DMS 273 treated with DMSO at 0.1 percent for 48 hours (cell line): ENCODE results near the gene CDC45.
A peak's percentile ranks its signal among the peaks of the same experiment; 100 is the strongest.

ENCODE experiments used
- DNase-seq: peaks from one replicate; lab custom pipeline; 2025; lab: John Stamatoyannopoulos, UW

Gene CDC45

DNA sequence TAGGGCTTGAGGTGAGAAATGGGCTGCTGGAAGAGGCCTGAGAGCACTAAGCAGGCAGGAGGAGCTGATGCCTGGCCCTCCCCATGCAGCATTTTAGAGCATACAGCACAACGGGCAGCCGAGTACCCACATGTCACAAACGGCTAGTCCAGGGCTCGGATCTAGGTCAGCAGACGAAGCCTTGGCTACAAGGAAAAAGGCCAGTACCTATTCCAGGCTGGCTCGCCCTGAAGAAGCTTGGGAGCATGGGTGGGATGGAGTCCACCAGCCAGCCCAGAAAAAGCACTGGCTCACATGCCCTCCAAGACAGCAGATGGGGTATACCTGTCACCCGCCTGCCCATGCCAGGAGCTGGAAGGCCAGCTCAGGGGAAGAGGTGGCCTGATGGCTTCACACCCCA lies 10.3 kb upstream of the CDC45 start:
- no peak for DNase-seq

DNA sequence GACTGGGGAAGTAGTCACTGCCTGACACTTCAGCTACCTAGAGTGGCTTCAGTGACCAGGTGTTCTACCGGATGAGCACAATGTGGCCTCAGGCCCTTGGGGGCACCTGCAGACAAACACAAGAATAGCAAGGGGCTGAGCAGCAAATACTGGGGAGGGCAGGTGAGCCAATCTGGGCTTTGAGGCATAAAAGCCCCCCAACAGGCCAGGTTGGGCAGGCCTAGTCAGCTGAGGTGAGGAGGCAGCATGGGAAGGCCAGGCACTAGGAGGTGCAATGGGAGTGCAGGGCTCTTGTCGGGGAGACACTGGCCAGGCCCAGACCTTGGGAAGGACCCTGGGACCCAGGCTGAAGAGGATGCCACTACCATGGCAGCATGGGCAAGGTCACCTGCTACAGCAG lies 9.7 kb upstream of the CDC45 start:
- no peak for DNase-seq

DNA sequence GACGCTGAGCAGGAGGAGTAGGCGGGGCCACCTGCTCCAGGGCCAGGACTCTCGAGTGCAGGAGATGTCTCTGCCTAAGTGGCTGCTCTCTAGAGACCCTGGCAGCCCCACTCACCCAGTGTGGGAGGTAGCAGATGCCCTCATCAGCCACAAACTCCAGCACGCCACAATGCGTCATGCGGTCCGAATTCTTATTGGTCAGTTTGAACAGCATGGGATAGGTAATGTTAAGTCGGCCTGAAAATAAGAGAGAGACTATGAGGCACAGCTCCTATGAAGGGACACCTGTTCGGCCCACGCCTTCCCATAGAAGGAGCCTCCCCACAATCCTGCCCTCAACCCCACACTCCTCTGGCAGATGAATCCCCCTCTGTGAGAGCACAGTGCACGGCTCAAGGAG lies 8.1 kb upstream of the CDC45 start:
- no peak for DNase-seq

DNA sequence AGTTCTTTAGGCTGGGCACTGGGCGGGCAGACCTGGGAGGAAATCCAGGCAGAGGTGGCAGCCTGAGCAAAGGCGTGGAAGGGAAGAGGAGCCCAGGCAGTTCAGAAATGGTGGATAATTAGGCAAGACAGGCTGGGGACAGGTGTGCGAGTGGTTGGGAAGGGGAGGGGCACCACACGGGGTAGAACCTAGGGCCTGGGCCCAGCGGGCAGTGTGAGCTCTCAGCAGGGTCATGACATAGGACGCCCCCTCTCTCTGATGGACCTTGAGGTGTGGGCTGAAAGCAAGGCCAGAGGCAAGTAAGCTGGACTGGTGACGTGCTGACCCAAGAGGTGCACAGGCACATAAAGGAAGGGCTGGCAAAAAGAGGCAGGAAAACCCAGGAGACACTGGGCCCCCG lies 7.5 kb upstream of the CDC45 start:
- no peak for DNase-seq

DNA sequence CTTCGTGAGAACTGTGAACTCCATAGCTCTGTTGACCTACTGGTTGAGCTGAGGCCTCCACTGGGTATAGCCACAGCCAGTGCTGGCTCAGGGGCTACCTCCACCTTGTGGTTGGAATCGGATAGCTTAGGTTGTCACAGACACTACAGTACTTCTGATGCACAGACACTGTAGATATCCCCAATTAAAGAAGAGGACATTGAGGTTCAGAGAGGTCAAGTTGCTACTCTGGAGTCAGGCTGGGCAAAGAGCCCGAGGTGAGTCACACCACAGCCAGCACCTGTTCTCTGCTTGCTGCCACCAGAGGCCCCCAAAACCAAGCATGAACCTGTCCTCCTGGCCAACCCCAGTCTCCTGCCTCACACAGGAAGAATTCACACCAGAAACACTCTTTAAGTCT lies 6.1 kb upstream of the CDC45 start:
- DNase-seq, result no peak

DNA sequence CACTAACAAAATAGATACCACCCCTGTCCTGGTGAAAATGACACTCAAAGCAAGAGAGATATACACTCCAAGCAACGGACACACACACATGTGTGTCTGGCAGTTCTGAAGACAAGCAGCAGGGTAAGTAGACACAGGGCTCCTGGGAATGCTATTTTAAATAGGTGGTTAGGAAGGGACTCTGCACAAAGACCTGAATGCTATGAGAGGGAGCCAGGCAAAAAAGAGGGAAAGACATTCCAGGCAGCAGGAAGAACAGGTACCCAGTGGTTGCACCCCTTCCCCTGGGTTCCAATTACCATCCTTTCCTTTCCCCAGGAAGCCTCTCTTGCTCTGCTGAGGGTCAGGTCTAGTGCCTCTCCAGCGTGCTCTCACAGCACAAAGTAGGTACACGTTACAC lies 3.7 kb upstream of the CDC45 start:
- no peak for DNase-seq

DNA sequence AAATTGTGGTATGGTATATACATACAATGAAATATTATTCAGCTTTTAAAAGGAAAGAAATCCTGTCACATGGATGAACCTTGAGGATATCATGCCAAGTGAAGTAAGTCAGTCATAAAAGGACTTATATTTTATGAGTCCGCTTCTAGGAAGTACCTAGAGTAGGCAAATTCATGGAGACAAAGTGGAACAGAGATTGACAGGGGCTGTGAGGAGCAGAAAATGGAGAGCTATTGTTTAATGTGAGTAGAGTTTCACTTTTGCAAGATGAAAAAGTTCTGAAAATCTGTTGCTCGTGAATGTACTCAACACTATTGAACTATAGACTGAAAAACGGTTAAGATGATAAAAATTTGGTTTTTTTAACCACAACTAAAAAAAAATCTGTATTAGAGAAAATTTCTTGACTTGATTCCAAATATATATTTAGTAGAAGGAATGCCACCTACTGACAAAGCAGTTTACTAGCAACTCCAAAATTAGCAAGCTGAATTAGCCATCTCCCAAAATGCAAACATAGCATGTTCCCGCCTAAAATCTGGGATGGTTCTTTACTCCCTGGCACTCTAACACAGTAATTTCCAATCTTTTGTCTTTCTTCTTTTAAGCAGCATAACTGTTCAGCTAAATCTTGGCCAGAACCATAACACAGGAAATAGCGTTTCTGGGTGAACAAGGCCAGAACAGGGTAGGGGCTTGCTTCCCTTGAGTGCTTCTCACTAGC lies 2.2 kb upstream of the CDC45 start:
- no peak for DNase-seq

DNA sequence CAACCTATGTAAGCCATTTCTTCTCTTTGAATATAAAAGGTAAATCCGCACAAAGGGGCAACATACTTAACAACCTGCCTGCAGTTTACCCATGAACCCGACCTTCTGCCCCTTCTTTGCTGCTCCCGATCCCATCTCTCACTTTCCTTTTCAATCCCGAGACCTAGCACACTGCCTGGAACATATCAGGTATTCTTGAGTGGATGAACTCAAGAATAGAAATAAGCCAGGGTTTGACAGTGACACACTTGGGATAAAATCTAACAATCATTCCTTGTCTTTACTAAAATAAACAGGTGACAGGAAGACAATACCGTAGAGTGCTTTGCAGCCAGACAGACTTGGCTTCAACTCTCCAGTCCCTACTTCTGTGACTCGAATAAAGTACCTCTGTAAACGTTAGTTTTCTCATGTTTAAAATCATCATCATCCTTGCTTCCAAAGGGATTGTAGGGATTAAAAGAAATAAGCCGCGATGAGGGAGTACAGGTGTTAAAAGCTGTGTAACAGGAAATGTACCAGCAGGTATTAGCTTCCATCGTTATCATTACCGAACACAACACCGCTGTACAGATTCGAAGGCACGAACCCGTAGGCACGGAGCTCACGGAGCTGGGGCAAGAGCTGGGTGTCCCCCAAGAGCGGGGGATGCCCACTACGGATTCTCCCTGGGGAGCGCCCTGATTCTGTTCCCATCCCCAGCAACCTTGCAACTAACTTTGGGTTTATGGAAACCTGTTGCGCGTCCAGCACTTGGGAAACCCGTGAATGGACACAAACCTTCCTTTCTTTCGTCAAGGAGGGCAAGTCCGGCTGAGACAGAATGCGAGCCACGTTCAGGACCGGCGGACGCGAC lies 1.4 kb upstream of the CDC45 start:
- DNase-seq, result no peak

DNA sequence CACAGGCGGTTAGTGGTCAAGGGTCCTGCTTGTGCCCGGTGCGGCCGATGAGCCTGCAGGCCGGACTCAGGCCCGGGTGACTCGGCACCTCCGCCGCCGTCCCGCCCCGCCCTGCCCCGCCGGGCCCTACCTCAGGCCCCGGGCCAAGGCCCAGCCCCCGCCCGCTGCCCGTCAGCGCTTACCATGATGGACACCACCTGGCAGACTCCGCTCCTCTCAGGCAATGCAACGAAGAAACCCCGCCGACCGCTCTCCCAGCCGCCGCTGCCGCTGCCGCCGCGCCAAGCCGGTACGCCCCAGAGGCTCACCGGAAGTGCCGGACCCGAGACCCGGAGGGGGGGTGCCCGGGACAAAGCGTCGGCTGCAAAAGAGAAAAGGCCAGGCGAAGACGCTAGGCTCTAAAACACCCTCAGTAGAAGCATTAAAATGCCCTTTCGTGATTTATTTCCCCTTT lies 792 bp upstream of the CDC45 start, which contains the start of gene UFD1:
TSS of gene UFD1 (minus strand) at position 293 of the 454 bp plus-strand sequence. CDS start at position 185, 108 bp downstream.
- peak; percentile 70 for DNase-seq

DNA sequence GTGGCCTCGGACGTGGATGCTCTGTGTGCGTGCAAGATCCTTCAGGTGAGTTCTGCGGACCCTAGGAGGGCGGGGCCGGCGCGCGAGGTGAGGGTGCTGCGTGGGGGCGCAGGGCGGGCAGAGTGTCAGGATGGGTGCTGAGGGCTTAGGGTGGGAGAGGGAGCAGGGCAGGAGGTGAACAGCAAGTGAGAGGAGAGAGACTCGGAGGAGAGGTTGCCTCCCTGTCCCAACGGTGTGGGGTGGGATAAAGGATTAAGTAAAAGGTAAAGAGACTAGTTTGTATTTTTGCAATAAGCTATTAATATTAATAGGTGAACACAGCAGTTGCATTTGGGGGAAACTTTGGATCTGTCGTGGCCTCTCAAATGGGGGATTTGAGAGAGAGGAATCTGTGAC lies 451 bp downstream of the CDC45 start:
- no peak for DNase-seq

DNA sequence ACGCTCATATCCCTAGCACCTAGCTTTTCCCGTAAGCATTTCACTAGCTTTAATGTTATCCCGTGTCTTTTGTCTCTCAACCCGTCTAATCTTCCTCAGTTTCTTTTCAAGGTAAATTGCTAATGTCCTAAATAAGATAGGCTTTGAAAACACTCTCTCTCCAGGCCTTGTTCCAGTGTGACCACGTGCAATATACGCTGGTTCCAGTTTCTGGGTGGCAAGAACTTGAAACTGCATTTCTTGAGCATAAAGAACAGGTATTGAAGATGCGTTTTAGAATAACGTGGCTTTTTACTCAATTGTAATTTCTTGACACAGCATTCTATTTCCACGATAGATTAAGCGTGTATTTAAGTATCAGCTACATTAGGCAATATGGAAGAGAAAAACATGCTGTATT lies 1.1 kb downstream of the CDC45 start:
- no peak for DNase-seq

DNA sequence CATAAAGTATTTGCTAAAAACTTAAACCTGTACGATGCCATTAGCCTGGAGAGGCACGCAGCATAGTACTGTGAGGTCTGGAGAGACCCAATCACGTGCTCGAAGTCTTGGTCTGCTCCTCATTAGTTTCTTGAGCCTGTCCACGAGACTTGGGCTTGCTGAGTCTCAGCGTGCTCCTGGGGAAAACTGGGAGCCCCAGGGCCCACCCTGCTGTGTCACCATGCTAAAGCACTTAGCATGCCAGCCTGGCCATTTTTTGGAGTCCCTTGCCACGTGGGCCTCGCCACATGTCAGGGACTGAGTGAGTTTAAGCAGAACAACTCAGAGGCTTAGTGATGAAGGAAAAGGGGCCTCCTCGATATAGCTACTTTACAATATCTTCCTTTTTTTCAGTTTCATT lies 2.6 kb downstream of the CDC45 start:
- DNase-seq, result no peak

DNA sequence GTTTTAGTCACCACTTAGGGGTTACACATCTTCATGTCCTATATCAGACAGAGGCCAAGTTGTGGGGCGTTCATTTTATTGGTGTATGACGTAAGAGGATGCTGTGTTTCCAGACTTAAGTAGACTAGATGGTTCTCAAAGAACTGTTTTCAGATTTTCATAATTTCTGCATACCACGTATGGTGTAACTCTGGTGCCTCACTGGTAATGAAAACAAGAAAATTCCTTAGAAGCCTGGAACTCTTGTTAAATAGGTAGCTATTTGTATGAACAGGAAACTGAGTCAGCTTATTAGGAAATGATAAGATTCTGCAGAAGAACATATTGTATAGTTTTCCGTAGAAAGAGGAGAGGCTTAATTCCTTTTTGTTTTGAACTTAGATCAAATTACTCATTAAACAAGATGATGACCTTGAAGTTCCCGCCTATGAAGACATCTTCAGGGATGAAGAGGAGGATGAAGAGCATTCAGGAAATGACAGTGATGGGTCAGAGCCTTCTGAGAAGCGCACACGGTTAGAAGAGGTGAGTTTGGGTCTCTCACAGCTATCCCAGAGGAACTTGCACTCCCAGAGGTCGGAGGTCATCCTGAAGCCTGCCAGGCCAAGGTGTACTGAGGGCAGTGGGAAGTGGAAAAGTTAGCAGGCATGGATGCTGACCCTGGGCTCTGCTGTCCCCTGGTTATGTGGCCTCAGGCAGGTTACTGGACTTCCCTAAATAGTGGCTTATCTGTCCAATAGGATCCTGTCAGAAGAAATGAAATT lies 3.9 kb downstream of the CDC45 start:
- DNase-seq, result no peak

DNA sequence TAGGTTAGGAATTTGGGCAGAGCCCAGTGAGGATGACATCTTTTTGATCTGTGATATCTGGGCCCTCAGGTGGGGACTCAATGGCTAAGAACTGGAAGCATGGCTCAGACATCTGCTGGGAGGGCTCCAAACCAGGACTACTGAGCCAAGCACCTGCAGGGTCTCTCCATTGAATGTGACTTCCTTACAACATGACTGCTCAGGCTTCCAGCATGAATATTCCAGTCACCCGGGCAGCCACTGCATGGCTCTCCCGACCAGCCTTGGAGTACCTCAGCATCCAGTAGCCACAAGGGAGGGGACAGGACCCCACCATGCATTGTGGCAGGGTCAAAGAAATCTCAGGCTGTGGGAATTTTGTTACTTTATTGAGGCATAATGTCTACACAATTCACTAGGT lies 8.6 kb downstream of the CDC45 start:
- DNase-seq, result no peak

DNA sequence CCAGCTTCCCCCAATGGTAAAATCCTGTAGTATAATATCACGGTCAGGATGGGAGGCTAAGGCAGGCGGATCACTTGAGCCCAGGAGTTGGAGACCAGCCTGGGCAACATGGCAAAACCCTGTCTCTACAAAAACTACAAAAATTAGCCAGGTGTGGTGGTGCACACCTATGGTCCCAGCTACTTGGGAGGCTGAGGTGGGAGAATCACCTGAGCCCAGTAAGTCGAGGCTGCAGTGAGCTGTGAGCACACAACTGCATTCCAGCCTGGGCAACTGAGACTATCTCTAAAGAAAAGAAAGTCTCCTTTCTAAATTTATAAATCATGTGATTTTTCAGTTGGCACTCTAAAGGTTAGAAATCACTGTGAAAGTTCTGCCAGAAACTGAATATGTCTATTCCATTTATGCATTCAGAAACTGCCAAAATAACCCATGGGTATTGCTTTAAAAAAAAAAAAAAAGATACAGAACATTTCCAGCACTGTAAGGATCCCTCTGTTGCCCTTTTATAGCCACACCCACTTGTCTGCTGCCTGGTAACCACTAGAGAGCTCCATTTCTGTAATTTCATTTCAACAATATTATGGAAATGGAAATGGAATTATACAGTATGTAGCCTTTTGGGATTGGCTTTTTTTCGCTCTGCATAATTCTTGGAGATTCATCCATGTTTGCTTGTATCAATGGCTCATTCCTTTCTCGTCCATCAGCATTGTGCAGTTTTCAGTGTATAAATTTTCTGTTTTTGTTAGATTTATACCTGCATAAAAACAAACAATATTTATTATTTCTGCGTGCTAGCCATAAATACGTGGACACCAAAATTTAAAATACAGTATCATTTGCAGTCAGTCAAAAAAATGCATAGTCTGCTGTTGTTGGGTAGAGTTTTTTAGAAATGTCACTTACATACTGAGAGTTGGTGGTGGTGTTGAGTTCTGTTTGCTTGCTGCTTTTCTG lies 9.4 kb downstream of the CDC45 start:
- DNase-seq, result no peak

DNA sequence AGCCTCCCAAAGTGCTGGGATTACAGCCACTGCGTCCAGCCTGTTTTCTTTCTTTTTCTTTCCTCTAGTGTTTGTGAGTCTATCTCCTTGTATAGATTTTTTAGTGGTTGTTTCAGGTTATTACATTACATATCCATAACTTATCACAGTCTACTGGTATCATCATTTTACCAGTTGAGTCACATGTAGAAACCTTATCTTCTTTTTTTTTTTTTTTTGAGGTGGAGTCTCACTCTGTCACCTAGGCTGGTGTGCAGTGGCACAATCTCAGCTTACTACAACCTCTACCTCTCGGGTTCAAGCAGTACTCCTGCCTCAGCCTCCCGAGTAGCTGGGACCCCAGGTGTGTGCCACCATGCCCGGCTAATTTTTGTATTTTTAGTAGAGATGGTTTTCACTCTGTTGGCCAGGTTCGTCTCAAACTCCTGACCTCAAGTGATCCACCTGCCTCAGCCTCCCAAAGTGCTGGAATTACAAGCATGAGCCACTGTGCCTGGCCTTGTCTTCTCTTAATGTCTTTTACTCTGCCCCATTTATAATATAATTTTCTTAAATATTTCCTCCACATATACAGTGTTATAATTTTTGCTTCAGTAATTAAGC lies 11.0 kb downstream of the CDC45 start:
- no peak for DNase-seq

DNA sequence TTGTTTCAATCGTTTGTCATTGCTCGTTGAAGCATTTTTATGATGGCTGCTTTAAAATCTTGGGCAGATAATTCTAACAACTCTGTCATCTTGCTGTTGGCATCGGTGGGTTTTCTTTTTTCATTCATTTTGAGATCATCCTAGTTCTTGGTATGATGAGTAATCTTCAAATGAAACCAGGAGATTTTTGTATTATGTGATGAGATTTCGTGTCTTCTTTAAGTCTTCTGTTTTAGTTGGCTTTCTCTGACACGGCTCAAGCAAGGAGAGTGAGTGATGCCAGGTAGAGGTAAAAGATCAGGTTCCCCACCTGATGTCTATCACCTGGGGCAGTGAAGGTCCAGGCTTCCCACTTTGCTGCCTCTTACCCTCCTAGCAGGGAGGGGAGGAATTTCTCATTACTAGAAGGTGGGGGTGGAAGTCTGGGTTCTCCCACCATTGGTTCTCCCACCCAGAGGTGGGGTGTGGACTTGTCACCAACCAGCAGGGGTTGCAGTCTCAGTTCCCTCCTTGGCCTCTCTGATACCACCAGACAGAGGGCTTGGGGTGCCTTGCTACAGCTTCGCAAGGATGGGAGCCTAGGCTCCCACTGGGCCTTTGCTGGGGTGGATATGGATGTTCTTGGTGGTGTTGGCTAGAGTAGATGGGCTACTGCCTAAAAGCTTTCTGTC lies 12.9 kb downstream of the CDC45 start:
- no peak for DNase-seq

DNA sequence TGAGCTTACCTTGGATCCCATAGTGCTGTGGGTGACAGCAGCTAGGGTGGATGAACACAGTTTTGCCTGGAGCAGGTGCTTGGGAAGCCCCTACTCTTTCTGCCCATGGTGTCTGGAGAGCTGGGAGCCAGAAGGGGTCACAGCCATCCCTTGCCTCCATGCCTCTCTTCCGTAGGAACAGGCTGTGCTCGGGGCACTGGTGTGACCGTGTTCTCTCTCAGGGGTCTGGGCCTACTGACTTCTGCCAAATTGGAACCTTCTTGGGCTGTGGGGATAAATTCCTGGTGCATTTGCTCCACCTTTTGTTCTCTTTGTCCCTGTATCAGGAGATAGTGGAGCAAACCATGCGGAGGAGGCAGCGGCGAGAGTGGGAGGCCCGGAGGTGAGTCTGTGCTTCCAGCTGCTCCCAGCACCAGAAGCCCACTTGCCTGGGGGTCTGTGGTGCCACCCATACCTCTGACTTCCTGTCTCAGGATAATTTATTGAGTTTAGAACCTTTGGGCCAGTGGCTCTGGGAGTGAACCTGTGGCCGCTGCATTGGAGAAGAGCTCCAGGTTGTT lies 14.4 kb downstream of the CDC45 start:
- no peak for DNase-seq

DNA sequence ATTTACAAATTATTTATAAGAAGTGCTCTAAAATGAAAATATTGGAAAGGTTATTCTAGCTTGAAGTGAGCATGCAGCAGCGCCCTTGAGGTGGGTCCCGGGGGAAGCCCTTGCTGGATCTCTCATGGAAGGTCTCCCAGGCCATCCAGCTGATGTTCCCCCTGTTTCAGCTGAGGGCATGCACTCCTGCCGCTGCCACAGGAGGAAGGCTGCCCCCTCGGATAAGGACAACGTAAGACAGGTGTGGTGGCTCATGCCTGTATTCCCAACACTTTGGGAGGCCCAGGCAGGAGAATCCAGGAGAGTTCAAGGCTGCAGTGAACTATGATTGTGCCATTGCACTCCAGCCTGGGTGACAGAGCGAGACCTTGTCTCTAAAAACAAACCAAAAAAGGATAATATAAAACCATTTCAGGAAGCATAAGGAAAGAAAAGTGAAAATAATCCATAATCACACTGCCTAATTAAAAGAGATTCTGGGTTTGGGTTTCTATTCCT lies 15.0 kb downstream of the CDC45 start:
- DNase-seq, result no peak
